Loucy (cell line): ENCODE measurements around the gene IFITM10.
A peak's percentile ranks its signal among the peaks of the same experiment; 100 is the strongest.

Source experiments
- H2AFZ ChIP-seq: fragments of 200-600 bp; sonication (generic); 2 replicates; pipeline ENCODE4 v1.6.0; 2016; ENCODE audit warnings: antibody characterized with exemption, mild to moderate bottlenecking, low read length, moderate library complexity
- H3F3A ChIP-seq: fragments of 200-600 bp; 2 replicates; pipeline ENCODE4 v1.6.0; 2016; ENCODE audit warnings: antibody characterized with exemption, low read depth, mild to moderate bottlenecking
- H3K27me3 ChIP-seq: fragments of 200-600 bp; sonication (generic); 2 replicates; pipeline ENCODE4 v1.6.1; 2014; ENCODE audit warnings: low read length, mild to moderate bottlenecking; ENCODE audit not compliant: insufficient read depth, poor library complexity, severe bottlenecking
- H3K36me3 ChIP-seq: fragments of 200-600 bp; sonication (generic); 2 replicates; pipeline ENCODE4 v1.6.1; 2016; ENCODE audit warnings: low read length; ENCODE audit not compliant: insufficient read depth
- H3K4me1 ChIP-seq: fragments of 200-600 bp; sonication (generic); 2 replicates; pipeline ENCODE4 v1.5.1; 2014; ENCODE audit warnings: low read length, mild to moderate bottlenecking; ENCODE audit not compliant: insufficient read depth, poor library complexity, severe bottlenecking
- H3K4me2 ChIP-seq: fragments of 200-600 bp; sonication (generic); 2 replicates; pipeline ENCODE4 v1.6.0; 2014; ENCODE audit warnings: antibody characterized with exemption, low read length, low read depth, mild to moderate bottlenecking; ENCODE audit not compliant: poor library complexity, severe bottlenecking
- H3K4me3 ChIP-seq: fragments of 200-600 bp; sonication (generic); 2 replicates; pipeline ENCODE4 v1.5.1; 2014; ENCODE audit warnings: low read length, mild to moderate bottlenecking, mixed read lengths; ENCODE audit not compliant: poor library complexity, severe bottlenecking
- H3K79me2 ChIP-seq: fragments of 200-600 bp; sonication (generic); 2 replicates; pipeline ENCODE4 v1.6.1; 2014; ENCODE audit warnings: low read length; ENCODE audit not compliant: insufficient read depth
- H3K9ac ChIP-seq: fragments of 200-600 bp; sonication (generic); 2 replicates; pipeline ENCODE4 v1.6.0; 2014; ENCODE audit warnings: mild to moderate bottlenecking, low read depth, low read length, moderate library complexity; ENCODE audit not compliant: poor library complexity, severe bottlenecking
- H3K9me2 ChIP-seq: fragments of 200-600 bp; sonication (generic); replicated peaks from 2 replicates; pipeline ENCODE4 v1.6.1; 2016; ENCODE audit warnings: low read depth, low read length, mixed read lengths
- H3K9me3 ChIP-seq: fragments of 200-600 bp; sonication (generic); 2 replicates; pipeline ENCODE4 v1.6.1; 2014; ENCODE audit warnings: mild to moderate bottlenecking, antibody characterized with exemption, low read length, low read depth; ENCODE audit not compliant: insufficient read depth
- H4K20me1 ChIP-seq: fragments of 200-600 bp; sonication (generic); 2 replicates; pipeline ENCODE4 v1.6.0; 2014; ENCODE audit warnings: antibody characterized with exemption, low read length, mild to moderate bottlenecking; ENCODE audit not compliant: insufficient read depth, poor library complexity, severe bottlenecking
- EZH2phosphoT487 ChIP-seq: fragments of 200-600 bp; IDR thresholded peaks from 2 replicates; pipeline ENCODE4 v1.6.1; 2018; ENCODE audit warnings: antibody characterized with exemption, mild to moderate bottlenecking, moderate library complexity, borderline replicate concordance
- TF ChIP-seq, protein P1 (sequence below): fragments of 200-600 bp; sonication (generic); conservative IDR thresholded peaks from 2 replicates; pipeline ENCODE4 v1.5.1; 2014; ENCODE audit warnings: mild to moderate bottlenecking, antibody characterized with exemption, low read length

The IFITM10 gene

DNA sequence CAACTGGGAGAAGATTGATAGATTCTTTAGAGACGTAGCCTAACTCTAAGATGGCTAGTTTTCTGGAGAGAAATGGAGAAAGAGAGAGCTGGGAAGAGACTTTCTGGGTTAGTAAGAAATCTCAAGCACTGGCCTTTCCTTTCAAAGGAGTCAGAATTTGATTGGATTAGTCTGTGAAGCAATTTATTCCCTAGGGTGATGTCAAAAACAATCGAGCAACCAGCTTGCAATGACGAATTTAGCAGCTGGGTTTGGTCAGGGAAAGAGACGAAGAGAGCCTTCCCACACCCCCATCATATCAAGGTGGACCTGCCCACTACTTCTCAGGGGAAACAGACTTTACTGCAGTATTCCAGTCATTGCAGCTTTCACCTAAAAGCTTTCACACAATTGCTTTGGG, 42.6 kb downstream of the IFITM10 start:
- Histone ChIP-seq H4K20me1 (no peaks in the 10 kb centered on the region), H3K9ac (no peak overlapping the region), H3K9me2 (no peaks in the 10 kb centered on the region), H3K36me3 (no peaks in the 10 kb centered on the region), H3K4me1 (peaks cover 33% of the 10 kb centered on the region), H3K4me2 (no peak overlapping the region), H3K4me3 (no peak overlapping the region), H3F3A (0 out of 2 replicates have a peak, but pooled peaks cover 7% of the 10 kb centered on the region), H3K9me3 (peaks cover 8% of the 10 kb centered on the region), H2AFZ (no peak overlapping the region), H3K79me2 (no peaks in the 10 kb centered on the region), H3K27me3 (no peaks in the 10 kb centered on the region)
- TF ChIP-seq, protein P1, sequence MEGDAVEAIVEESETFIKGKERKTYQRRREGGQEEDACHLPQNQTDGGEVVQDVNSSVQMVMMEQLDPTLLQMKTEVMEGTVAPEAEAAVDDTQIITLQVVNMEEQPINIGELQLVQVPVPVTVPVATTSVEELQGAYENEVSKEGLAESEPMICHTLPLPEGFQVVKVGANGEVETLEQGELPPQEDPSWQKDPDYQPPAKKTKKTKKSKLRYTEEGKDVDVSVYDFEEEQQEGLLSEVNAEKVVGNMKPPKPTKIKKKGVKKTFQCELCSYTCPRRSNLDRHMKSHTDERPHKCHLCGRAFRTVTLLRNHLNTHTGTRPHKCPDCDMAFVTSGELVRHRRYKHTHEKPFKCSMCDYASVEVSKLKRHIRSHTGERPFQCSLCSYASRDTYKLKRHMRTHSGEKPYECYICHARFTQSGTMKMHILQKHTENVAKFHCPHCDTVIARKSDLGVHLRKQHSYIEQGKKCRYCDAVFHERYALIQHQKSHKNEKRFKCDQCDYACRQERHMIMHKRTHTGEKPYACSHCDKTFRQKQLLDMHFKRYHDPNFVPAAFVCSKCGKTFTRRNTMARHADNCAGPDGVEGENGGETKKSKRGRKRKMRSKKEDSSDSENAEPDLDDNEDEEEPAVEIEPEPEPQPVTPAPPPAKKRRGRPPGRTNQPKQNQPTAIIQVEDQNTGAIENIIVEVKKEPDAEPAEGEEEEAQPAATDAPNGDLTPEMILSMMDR = no peak
- TF ChIP-seq EZH2phosphoT487 = no peak

DNA sequence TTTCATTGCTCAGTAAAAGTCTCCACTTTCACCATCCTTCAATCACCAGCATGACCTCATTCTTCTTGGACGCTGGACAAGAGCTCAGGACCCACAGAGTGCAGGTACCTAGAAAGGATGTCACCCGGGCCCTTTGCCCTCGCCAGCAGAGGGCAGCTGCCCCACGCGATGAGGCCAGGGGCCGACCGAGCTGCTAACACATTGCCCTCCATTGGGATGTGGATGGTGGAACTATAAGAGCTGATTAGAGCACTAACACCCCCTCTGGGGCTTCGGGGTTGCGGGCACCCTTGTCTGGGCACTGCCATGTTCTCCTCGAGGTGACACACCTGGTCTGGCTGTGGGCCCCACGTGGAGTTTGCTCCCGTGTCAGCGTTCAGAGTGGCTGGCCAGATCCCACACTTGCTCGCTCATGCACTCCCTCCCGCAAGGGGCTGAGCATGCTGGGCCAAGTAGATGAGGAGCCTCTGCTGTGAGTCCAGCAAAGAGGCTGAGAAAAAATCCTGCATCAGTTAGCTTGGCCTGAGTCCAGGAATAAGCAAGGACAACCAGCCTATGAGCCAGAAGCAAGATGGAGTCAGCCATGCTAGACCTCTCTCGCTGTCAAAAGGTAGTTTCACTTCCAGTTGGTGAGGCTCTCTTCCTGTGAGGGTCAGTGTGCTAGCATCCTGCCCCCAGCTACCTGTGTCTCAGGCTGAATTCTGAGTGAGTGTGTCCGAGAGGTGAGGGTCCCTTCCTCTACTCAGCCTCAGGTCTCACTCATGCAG, 43.6 kb downstream of the IFITM10 start:
- Histone ChIP-seq H3K4me2 (peak overlapping the region; percentile 81), H3K27me3 (no peaks in the 10 kb centered on the region), H3K4me3 (peak overlapping the region; percentile 64), H3K9ac (peak overlapping the region; percentile 72), H3K4me1 (peaks cover 40% of the 10 kb centered on the region), H4K20me1 (no peaks in the 10 kb centered on the region), H3K9me3 (peaks cover 17% of the 10 kb centered on the region), H3F3A (peaks cover 13% of the 10 kb centered on the region), H3K79me2 (no peaks in the 10 kb centered on the region), H3K9me2 (no peaks in the 10 kb centered on the region), H3K36me3 (no peaks in the 10 kb centered on the region), H2AFZ (no peak overlapping the region)
- no peak for TF ChIP-seq EZH2phosphoT487
- TF ChIP-seq, protein P1 = peak; percentile 58

DNA sequence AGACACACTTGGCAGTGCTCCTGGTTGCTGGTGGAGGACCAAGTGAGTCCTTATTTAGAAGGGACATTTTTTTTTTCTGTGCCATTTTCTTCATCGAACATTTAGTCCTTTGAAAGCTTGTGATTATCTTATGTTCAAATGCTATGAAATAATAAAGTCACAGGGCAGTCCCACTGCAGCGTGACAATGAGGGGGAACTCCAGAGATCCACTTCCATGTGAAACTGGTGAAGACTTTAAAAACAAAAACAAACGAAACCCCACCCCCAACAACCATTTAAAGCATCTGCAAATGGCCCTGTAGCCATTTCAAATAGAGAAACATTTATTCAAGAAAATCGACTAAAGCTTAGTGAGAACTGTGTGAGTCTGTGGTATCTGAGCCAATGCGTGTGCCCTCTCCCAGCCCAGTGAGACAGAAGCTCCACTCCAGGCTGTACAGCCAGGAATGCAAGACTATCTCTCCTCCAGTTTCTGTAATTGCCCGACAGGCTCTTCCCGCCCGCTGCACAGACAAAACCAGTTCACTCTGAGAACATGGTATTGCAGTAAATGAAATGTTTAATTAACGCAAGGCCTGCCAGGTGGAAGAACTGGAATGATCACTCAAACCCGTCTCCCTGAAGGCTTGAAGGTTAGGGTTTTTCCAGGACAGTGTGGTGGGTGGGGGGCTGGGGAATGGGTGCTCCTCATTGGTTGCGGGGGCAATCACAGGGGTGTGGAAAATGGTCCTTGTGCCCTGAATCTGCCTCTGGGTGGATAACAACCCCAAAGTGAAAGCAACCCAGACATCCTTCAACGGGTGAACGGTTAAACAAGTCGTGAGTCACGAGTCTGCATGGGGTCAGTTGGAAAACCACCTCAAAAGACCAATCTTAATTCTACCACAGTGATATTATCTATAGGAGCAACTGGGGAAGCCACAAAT, 45.0 kb downstream of the IFITM10 start:
- no peaks in the 10 kb centered on the region for H3K9me2 ChIP-seq
- no peaks in the 10 kb centered on the region for H3K36me3 ChIP-seq
- peak overlapping the region; percentile 50 for H2AFZ ChIP-seq
- peak overlapping the region; percentile 64 for H3K4me3 ChIP-seq
- peak overlapping the region; percentile 72 for H3K9ac ChIP-seq
- H3F3A ChIP-seq = peaks cover 25% of the 10 kb centered on the region
- peak overlapping the region; percentile 81 for H3K4me2 ChIP-seq
- H3K4me1 ChIP-seq = peaks cover 51% of the 10 kb centered on the region
- H3K9me3 ChIP-seq = peaks cover 18% of the 10 kb centered on the region
- no peaks in the 10 kb centered on the region for H4K20me1 ChIP-seq
- no peaks in the 10 kb centered on the region for H3K79me2 ChIP-seq
- TF ChIP-seq EZH2phosphoT487 = peak; percentile 68; the same call in 1 of the 2 replicates
- TF ChIP-seq, protein P1 = no peak
- H3K27me3 ChIP-seq = no peaks in the 10 kb centered on the region
